HG02678 (cell line): Measurements from ENCODE around the gene HPCAL1.
A peak's percentile ranks its signal among the peaks of the same experiment; 100 is the strongest.

Experiments used
- ATAC-seq: cut with Tn5 transposase; IDR thresholded peaks from one replicate; pipeline ENCODE4 v1.9.1; 2021; ENCODE audit warnings: mild to moderate bottlenecking, moderate library complexity; ENCODE audit not compliant: unreplicated experiment

HPCAL1 gene

GRCh38 chr2:10382354-10383061 is 79.8 kb downstream of the HPCAL1 start:
- peak; percentile 60 for ATAC-seq

GRCh38 chr2:10383960-10384734 is 81.4 kb downstream of the HPCAL1 start:
- ATAC-seq: no peak

GRCh38 chr2:10385501-10385900 is 82.8 kb downstream of the HPCAL1 start:
- ATAC-seq: no peak

GRCh38 chr2:10385933-10386773 is 83.4 kb downstream of the HPCAL1 start:
- no peak for ATAC-seq

- no peak for ATAC-seq
These were observed 84.3 kb downstream of the HPCAL1 start for GRCh38 chr2:10387033-10387432.

GRCh38 chr2:10388954-10389560 is 86.4 kb downstream of the HPCAL1 start:
- no peak for ATAC-seq

GRCh38 chr2:10389573-10389972 is 86.9 kb downstream of the HPCAL1 start:
- ATAC-seq: no peak

GRCh38 chr2:10390369-10390801 is 87.7 kb downstream of the HPCAL1 start:
- ATAC-seq: no peak

- no peak for ATAC-seq
These were observed 89.4 kb downstream of the HPCAL1 start for GRCh38 chr2:10392100-10392499.

GRCh38 chr2:10392548-10392947 is 89.8 kb downstream of the HPCAL1 start:
- no peak for ATAC-seq

GRCh38 chr2:10392951-10393639 is 90.4 kb downstream of the HPCAL1 start:
- ATAC-seq: no peak

GRCh38 chr2:10393640-10393982 is 90.9 kb downstream of the HPCAL1 start:
- no peak for ATAC-seq

- ATAC-seq: no peak
These were observed 93.2 kb downstream of the HPCAL1 start for GRCh38 chr2:10395893-10396292.

GRCh38 chr2:10396464-10396863 is 93.8 kb downstream of the HPCAL1 start:
- no peak for ATAC-seq

GRCh38 chr2:10397297-10397875 is 94.7 kb downstream of the HPCAL1 start:
- ATAC-seq: no peak

- ATAC-seq: no peak
These were observed 95.2 kb downstream of the HPCAL1 start for GRCh38 chr2:10397878-10398277.

GRCh38 chr2:10398496-10398895 is 95.8 kb downstream of the HPCAL1 start:
- ATAC-seq: no peak

GRCh38 chr2:10399358-10399757 is 96.7 kb downstream of the HPCAL1 start:
- no peak for ATAC-seq

- ATAC-seq: no peak
These were observed 97.3 kb downstream of the HPCAL1 start for GRCh38 chr2:10400002-10400401.

GRCh38 chr2:10400568-10400977 is 97.9 kb downstream of the HPCAL1 start:
- no peak for ATAC-seq
